ENCODE measurements around the gene NR3C2. TPM values are rescaled to one million over a fixed set of nuclear protein-coding genes. Genes with fewer than 3 reads are reported as not detected.

The NR3C2 gene
- polyA plus RNA-seq, 1 of the 3 experiments (the other 2 are of a cell fraction) = 0.02 TPM

GRCh38 chr4:148438047-148438446, 4.2 kb downstream of the NR3C2 start:
- H4K20me1 ChIP-seq (ENCODE audit: insufficient read depth) = no peaks in the 10 kb centered on the region
- POLR2A ChIA-PET = no interaction called here
- no peak overlapping the region for H3K4me3 ChIP-seq (ENCODE audit: low read depth in 2 of 2, low read length in 1 of 2)
- no peak overlapping the region for H3K27ac ChIP-seq (ENCODE audit: low read depth in 2 of 2, low read length in 1 of 2)
- H2AFZ ChIP-seq (ENCODE audit: low read depth) = no peak overlapping the region
- H3K79me2 ChIP-seq (ENCODE audit: insufficient read depth) = no peaks in the 10 kb centered on the region
- H3F3A ChIP-seq (replicated peaks; ENCODE audit: insufficient read depth) = no peaks in the 10 kb centered on the region
- no peaks in the 10 kb centered on the region for H3K9me3 ChIP-seq
- no peaks in the 10 kb centered on the region for H3K9me2 ChIP-seq
- no peak overlapping the region for H3K9ac ChIP-seq
- CTCF ChIA-PET = no interaction called here
- peaks cover 0 to 8% of the 10 kb centered on the region in 2 experiments; a peak in 1 of 4 replicates for H3K4me1 ChIP-seq (ENCODE audit: control insufficient read depth in 1 of 2, insufficient read depth in 2 of 2, low read depth in 1 of 2, low read length in 1 of 2)
- peaks cover 26% of the 10 kb centered on the region; the same call in 1 of the 2 replicates for H3K27me3 ChIP-seq (ENCODE audit: insufficient read depth)
- WGBS (ENCODE audit: low lambda C conversion rate) = 23% methylated on average over 2 of the region's 2 CpGs
- no peak overlapping the region for H3K4me2 ChIP-seq
- DNase-seq = no peak
- no peaks in the 10 kb centered on the region for H3K36me3 ChIP-seq (replicated peaks in 1 of 2; ENCODE audit: control insufficient read depth in 1 of 2, insufficient read depth in 2 of 2, low read length in 1 of 2)
- no peak for TF ChIP-seq SMC3 (IDR thresholded peaks at IDR 0.05; ENCODE audit: low read depth, low read length)
- no peak for TF ChIP-seq FOXM1 (IDR thresholded peaks at IDR 0.05; ENCODE audit: low read depth)
- TF ChIP-seq EZH2phosphoT487 (IDR thresholded peaks at IDR 0.05; ENCODE audit: borderline replicate concordance, low read depth) = no peak
- no peak for TF ChIP-seq MEF2A (IDR thresholded peaks at IDR 0.05; ENCODE audit: borderline replicate concordance, low read depth)

GRCh38 chr4:148437439-148437838, 4.8 kb downstream of the NR3C2 start:
- H3K27ac ChIP-seq (ENCODE audit: low read depth in 2 of 2, low read length in 1 of 2) = no peak overlapping the region
- no peak overlapping the region for H2AFZ ChIP-seq (ENCODE audit: low read depth)
- H3K9ac ChIP-seq = no peak overlapping the region
- no peaks in the 10 kb centered on the region for H3K9me2 ChIP-seq
- H3K4me1 ChIP-seq (ENCODE audit: control insufficient read depth in 1 of 2, insufficient read depth in 2 of 2, low read depth in 1 of 2, low read length in 1 of 2) = peaks cover 0 to 6% of the 10 kb centered on the region in 2 experiments; a peak in 1 of 4 replicates
- no peaks in the 10 kb centered on the region for H4K20me1 ChIP-seq (ENCODE audit: insufficient read depth)
- H3F3A ChIP-seq (replicated peaks; ENCODE audit: insufficient read depth) = no peaks in the 10 kb centered on the region
- H3K4me2 ChIP-seq = no peak overlapping the region
- WGBS (ENCODE audit: low lambda C conversion rate) = 8% methylated on average over 2 of the region's 2 CpGs
- ChIA-PET CTCF (no interaction called here), POLR2A (no interaction called here)
- TF ChIP-seq JUND (IDR thresholded peaks at IDR 0.05) (no peak), USF2 (IDR thresholded peaks at IDR 0.05; ENCODE audit: borderline replicate concordance, low read depth, low read length) (no peak), RCOR1 (IDR thresholded peaks at IDR 0.05; ENCODE audit: low read length) (no peak), SMC3 (IDR thresholded peaks at IDR 0.05; ENCODE audit: low read depth, low read length) (no peak), REST (IDR thresholded peaks at IDR 0.05; ENCODE audit: low read depth, low read length) (no peak), ELF1 (IDR thresholded peaks at IDR 0.05) (no peak), FOXM1 (IDR thresholded peaks at IDR 0.05; ENCODE audit: low read depth) (no peak), TEAD4 (IDR thresholded peaks at IDR 0.05; ENCODE audit: borderline replicate concordance, insufficient read depth) (no peak), GABPA (IDR thresholded peaks at IDR 0.05; ENCODE audit: low read depth) (no peak)
- H3K79me2 ChIP-seq (ENCODE audit: insufficient read depth) = no peaks in the 10 kb centered on the region
- H3K9me3 ChIP-seq = no peaks in the 10 kb centered on the region
- no peak overlapping the region for H3K4me3 ChIP-seq (ENCODE audit: low read depth in 2 of 2, low read length in 1 of 2)
- no peak for DNase-seq
- H3K27me3 ChIP-seq (ENCODE audit: insufficient read depth) = peaks cover 25% of the 10 kb centered on the region; the same call in 1 of the 2 replicates
- H3K36me3 ChIP-seq (replicated peaks in 1 of 2; ENCODE audit: control insufficient read depth in 1 of 2, insufficient read depth in 2 of 2, low read length in 1 of 2) = no peaks in the 10 kb centered on the region

Data from SK-N-SH (cell line).